T47D (cell line): Measurements from ENCODE around the gene PCCB.
"Not testable (repeated sequence)": the region's sequence is repeated elsewhere in the genome, so short reads cannot be mapped to it uniquely, and the experiment has no call there.

ENCODE experiments used
- DNase-seq, 2 experiments: peaks; one replicate each; pipeline versions ENCODE4 v3.0.0 to v3.0.0-alpha.2; 2011 to 2012; ENCODE audit warnings: low read depth in 1 of 2, low spot score in 1 of 2
- JUND ChIP-seq: IDR thresholded peaks from 2 replicates; pipeline ENCODE4 v1.6.1; 2012; ENCODE audit warnings: low read depth
- in situ Hi-C: cut with HindIII; loops from 2 replicates; pipeline ENCODE4 v1.10.0; 2016; ENCODE audit warnings: low sequenced_read_pairs, low pct_unique_long_range_greater_than_20kb

PCCB gene

DNA sequence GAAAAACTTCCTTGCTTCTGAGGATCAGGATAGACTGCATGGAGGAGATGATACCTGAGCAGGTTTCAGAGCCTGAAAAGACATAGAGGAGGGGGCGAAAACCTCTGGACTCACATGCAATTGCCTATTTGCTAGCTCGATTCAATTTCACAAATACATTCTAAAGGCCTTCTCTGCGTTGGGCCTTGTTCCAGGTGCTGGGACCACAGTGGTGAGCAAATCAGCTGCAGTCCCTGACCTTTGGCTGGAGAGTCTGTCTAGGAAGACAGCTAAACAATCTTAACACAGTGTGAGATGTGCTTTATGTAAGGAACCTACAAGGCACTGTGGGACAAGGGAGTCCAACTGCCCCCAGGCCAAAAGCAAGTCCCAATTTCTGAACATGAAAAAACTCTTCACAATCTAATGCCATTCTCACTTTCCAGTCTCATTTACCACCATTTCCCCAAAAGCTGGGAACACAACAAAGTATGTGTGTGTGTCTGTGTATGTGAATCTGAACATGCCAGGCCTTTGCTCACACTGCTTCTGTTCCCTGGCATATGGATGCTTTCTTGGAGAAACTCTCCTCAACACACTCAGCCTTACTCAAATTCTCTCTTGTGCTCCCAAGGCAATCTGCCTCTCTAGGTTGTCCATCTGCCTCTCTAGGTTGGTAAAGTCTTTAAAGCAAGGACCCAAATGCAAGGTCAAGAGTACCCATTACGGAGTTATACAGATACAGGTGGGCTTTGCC lies 2.1 kb upstream of the PCCB start:
- in situ Hi-C loops, result no loop called here
- no peak for DNase-seq
- no peak for TF ChIP-seq JUND

DNA sequence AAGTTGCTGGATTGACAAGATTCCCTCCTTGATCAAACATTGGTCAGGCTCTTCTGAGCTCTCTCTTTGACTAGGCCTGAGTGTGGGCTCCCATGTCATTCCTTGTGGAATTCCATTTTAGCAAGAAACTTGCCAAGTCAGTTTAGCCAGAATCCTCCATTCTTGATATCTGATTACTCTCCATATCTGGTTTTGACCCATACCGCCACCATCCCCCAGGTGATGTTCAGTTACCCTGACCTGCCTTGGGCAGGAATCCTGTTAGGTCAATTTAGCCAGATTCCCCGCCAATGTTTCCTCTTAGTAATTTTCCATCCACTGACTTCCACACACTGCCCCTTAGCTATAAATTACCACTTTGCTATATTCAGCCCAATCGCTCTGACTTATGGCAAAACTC lies 1.0 kb upstream of the PCCB start:
- TF ChIP-seq JUND, result no peak
- in situ Hi-C loops, result no loop called here
- no peak for DNase-seq

DNA sequence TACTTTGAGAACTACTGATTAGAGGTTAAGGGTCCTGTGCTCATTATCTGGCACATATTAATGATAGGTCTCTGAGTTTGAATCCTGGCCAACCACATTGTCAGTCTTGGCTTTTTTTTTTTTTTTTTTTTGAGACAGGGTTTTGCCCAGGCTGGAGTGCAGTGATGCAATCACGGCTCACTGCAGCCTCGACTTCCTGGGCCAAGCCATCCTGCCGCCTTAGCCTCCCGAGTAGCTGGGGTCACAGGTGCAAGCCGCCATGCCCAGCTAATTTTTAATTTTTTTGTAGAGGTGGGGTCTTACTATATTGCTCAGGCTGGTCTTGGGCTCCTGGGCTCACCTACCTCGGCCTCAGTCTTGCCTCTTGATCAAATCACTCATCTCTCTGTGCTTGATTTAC lies 547 bp upstream of the PCCB start:
- TF ChIP-seq JUND, result no peak
- in situ Hi-C loops, result no loop called here
- DNase-seq, result no peak

DNA sequence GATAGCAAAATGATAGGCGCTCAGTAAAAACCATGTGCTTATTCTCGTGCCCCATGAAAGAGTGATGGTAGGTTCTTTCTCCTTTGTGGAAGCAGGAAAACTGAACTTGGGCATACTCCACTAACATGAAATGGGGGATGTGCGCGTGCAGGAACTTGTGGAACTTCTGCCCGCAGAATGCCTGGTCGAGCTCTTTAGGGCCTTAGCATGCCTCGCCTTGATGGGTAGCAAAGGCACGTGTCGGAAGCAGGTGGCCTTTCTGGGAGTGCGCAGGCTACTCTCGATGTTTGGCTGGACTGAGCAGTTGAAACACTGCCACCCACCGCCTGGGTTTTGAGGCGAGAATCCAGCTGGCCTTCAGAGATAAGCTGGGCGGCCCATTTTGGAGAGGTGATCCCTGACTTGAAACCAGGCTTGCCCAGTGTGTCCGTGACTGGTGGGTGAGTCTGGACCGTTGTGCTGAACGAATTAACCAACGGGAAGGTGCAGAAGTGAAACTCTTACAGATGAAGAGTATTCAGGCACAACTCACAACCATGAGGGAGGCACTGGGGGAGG lies 842 bp downstream of the PCCB start:
- TF ChIP-seq JUND, result no peak
- in situ Hi-C loops, result no loop called here
- DNase-seq, result peak in 1 of 2 experiments; percentile 65

DNA sequence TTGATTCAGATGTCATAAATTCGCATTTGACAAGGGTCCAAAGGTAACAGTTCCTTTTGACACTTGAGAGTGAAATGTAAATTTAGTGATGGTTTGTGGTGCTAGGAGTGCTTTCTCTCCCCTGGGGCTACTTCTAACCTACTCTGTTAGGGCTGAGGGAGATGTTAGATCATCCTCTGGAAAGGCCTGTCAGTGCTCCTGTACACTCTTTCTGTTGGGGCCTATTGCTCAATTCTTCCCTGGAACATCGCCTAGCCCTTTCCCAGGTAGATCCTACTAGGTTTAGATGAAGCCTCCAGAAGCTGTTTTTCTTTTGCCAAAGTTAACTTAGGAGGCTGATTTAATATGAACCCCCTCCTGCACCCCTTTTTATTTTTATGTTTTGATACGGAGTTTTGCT lies 1.4 kb downstream of the PCCB start:
- no peak for TF ChIP-seq JUND
- in situ Hi-C loops, result no loop called here
- DNase-seq, result peak in 1 of 2 experiments; percentile 21

DNA sequence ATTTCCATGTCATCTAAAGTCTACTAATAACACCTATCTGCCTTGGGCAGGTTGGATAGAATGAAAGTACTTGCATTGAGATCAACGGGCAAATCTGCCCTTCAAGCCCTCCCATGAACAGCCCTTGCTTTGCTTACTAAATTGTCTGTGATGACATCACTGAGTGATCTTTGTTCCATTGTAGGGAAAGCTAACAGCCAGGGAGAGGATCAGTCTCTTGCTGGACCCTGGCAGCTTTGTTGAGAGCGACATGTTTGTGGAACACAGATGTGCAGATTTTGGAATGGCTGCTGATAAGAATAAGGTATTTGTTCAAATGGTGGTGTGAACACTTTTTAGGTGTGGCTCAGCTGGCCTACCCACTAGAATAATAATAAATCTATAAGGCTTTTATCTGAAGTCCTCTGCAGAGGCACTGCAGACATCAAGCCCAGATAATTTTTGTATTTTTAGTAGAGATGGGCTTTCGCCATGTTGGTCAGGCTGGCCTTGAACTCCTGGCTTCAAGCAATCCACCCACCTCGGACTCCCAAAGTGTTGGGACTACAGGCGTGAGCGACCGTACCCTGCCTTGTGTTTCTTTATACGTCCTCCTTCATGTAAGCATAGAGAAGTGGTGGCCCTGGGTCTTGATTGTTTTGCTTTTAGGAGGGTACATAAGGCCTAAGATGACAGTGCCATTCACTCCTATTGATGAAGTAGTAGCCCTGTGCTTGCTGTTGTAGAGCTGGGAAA lies 5.7 kb downstream of the PCCB start:
- no peak for TF ChIP-seq JUND
- DNase-seq, result no peak
- in situ Hi-C loops, result no loop called here

DNA sequence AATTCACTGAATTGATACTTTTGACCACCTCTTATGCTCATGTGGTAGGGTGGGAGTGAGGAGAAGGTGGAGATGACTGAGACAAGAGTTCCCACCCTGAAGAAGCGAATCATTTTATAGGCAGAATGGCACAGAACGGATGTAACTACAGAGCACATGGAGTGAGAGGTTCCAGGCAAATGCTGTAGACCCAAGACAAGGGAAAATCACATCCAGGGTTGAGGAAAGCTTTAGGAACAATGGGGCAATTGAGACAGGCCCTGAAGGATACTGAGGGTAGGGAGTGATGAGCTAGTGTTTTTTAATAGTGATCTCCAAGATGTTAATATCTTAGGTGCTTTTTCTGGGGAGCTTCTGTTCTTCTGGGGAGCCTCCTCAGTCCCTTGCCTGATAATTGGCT lies 8.1 kb downstream of the PCCB start:
- TF ChIP-seq JUND, result no peak
- no peak for DNase-seq
- in situ Hi-C loops, result no loop called here

DNA sequence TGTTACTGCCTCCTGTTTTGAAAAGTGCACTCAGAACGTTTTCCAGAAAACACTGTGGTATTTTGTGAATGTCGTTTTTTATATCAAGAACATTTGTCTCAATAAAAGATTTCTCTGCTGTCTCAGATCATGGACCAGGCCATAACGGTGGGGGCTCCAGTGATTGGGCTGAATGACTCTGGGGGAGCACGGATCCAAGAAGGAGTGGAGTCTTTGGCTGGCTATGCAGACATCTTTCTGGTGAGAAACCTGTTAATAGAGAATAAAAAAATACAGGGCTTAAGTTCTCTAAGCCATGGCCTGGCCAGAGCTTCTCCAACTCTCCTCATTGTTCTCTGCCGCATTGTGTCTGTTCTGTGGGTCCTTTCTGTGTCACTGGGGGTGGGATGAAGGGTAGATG lies 11.7 kb downstream of the PCCB start:
- TF ChIP-seq JUND, result no peak
- in situ Hi-C loops, result no loop called here
- DNase-seq, result no peak

DNA sequence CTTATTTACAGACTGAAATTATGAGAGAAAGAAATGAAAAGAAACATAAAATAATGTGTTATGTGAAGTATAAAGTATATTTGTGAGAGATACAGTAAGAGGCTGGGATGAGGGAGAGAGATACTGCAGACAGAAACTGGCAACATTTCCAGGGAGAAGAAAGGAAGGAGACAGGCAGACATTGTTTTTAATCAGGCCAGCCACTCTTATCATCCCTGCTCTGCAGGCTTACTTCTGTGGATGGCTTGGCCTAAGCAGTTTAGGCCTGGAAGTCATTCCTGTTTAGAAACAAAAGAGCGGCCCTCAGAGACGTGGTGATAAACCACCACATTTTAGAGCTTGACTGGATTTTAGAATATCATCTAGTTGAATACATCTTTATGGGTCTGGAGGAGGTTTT lies 12.4 kb downstream of the PCCB start:
- in situ Hi-C loops, result no loop called here
- TF ChIP-seq JUND, result no peak
- DNase-seq, result no peak

DNA sequence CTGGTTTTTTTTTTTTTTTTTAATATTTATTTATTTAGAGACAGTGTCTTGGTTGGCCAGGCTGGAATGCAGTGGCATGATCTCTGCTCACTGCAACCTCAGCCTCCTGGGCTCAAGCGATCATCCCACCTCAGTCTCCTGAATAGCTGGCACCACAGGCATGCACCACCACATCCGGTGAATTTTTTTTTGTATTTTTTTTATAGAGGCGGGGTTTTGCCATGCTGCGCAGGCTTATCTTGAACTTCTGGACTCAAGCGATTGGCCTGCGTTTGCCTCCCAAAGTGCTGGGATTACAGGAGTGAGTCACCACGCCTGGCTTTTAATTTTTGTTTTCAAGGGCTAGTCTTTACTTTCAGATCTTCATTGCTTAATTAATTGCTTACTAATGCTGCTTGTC lies 13.1 kb downstream of the PCCB start:
- no peak for DNase-seq
- TF ChIP-seq JUND, result no peak
- in situ Hi-C loops, result no loop called here

DNA sequence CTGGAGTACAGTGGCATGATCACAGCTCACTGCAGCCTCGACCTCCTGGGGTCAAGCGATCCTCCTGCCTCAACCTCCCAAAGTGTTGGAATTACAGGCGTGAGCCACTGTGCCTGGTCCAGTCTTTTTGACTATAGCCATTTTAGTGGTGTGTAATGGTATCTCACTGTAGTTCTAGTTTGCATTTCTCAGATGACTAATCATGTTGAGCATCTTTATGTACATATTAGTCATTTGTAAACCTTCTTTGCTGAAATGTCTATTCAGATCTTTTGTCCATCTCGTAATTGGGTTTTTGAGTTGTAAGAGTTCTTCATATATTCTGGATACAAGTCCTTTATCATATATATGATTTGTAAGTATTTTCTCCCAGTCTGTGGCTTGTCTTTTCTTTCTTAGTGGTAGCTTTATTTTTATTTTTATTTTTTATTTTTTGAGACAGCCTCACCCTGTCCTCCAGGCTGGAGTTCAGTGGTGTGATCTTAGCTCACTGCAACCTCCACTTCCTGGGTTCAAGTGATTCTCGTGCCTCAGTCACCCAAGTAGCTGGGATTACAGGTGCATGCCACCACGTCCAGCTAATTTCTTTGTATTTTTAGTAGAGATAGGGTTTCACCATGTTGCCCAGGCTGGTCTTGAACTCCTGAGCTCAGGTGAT lies 16.5 kb downstream of the PCCB start:
- in situ Hi-C loops, result not testable (repeated sequence)
- DNase-seq, result peak in 1 of 2 experiments; percentile 12

DNA sequence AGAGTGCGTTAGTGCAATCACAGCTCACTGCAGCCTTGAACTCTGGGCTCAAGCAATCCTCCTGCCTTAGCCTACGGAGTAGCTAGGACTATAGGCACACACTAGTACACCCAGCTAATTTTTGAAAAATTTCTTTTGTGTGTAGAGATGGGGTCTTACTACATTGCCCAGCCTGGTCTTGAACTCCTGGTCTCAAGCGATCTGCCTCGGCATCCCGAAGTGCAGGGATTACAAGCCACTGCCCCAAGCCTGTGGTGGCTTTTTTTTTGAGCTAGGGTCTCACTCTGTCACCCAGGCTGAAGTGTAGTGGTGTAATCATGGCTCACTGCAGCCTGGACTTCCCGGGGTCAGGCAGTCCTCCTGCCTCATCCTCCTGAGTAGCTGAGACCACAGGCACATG lies 17.1 kb downstream of the PCCB start:
- DNase-seq, result no peak
- TF ChIP-seq JUND, result no peak
- in situ Hi-C loops, result no loop called here

DNA sequence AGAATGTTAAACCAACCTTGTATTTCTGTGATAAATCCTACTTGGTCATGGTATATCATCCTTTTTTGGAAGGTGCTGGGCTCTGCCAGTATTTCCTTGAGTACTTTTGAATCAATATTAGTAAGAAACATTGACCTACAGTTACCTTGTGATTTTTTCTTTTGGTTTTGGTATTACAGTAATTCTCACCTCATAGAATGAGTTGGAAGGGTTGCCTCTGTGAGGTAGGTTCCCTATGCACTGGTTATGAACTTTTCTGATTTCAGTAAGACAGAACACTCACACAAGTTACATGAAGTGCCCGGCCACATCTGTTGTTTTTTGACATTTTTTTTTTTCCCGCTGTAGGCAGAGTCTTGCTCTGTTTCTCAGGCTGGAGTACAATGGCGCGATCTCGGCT lies 20.0 kb downstream of the PCCB start:
- TF ChIP-seq JUND, result no peak
- in situ Hi-C loops, result no loop called here
- DNase-seq, result no peak

DNA sequence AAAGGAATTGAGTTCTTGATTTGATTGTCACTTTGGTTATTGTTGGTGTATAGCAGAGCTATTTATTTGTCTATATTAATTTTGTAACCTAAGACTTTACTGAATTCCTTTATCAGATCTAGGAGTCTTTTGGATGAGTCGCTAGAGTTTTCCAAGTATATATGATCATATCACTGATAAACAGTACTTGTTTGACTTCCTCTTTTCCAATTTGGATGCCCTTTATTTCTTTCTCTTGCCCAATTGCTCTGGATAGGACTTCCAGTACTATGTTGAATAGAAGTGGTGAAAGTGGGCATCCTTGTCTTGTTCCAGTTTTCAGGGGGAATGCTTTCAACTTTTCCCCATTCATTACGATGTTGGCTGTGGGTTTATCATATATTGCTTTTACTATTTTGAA lies 21.5 kb downstream of the PCCB start:
- in situ Hi-C loops, result not testable (repeated sequence)

More for the DNA sequence above, 21.5 kb downstream of the PCCB start:
- not testable (repeated sequence) for DNase-seq
